Measurements from ENCODE around the gene NEFH. TPM values are rescaled to one million over a fixed set of nuclear protein-coding genes. Genes with fewer than 3 reads are reported as not detected.
"Not testable (repeated sequence)": the region's sequence is repeated elsewhere in the genome, so short reads cannot be mapped to it uniquely, and the experiment has no call there.

Gene NEFH
- total RNA-seq, 1 donor from 2014 or later = 1.0 TPM

- H3K27me3 ChIP-seq (ENCODE audit: low read depth) = peaks cover 9% of the 10 kb centered on the region
- no peak for ATAC-seq
- TF ChIP-seq, protein P1, sequence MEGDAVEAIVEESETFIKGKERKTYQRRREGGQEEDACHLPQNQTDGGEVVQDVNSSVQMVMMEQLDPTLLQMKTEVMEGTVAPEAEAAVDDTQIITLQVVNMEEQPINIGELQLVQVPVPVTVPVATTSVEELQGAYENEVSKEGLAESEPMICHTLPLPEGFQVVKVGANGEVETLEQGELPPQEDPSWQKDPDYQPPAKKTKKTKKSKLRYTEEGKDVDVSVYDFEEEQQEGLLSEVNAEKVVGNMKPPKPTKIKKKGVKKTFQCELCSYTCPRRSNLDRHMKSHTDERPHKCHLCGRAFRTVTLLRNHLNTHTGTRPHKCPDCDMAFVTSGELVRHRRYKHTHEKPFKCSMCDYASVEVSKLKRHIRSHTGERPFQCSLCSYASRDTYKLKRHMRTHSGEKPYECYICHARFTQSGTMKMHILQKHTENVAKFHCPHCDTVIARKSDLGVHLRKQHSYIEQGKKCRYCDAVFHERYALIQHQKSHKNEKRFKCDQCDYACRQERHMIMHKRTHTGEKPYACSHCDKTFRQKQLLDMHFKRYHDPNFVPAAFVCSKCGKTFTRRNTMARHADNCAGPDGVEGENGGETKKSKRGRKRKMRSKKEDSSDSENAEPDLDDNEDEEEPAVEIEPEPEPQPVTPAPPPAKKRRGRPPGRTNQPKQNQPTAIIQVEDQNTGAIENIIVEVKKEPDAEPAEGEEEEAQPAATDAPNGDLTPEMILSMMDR (IDR thresholded peaks at IDR 0.05) = no peak
- H3K4me1 ChIP-seq = no peaks in the 10 kb centered on the region
- no peaks in the 10 kb centered on the region for H3K9me3 ChIP-seq
- H3K27ac ChIP-seq = no peak overlapping the region
- H3K4me3 ChIP-seq = no peak overlapping the region
- intact Hi-C loops (cut with DNase I) = no loop called here
- no peak for DNase-seq
- no peaks in the 10 kb centered on the region for H3K36me3 ChIP-seq
Measured at GRCh38 chr22:29487426-29487986, 7.5 kb downstream of the NEFH start.

DNA sequence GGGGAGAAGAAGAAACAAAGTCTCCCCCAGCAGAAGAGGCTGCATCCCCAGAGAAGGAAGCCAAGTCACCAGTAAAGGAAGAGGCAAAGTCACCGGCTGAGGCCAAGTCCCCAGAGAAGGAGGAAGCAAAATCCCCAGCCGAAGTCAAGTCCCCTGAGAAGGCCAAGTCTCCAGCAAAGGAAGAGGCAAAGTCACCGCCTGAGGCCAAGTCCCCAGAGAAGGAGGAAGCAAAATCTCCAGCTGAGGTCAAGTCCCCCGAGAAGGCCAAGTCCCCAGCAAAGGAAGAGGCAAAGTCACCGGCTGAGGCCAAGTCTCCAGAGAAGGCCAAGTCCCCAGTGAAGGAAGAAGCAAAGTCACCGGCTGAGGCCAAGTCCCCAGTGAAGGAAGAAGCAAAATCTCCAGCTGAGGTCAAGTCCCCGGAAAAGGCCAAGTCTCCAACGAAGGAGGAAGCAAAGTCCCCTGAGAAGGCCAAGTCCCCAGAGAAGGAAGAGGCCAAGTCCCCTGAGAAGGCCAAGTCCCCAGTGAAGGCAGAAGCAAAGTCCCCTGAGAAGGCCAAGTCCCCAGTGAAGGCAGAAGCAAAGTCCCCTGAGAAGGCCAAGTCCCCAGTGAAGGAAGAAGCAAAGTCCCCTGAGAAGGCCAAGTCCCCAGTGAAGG, 9.2 kb downstream of the NEFH start:
- H3K9me3 ChIP-seq; H3K27me3 ChIP-seq (ENCODE audit: low read depth); H3K36me3 ChIP-seq; DNase-seq; H3K4me1 ChIP-seq; H3K4me3 ChIP-seq; ATAC-seq; intact Hi-C loops (cut with DNase I); H3K27ac ChIP-seq: not testable (repeated sequence)

DNA sequence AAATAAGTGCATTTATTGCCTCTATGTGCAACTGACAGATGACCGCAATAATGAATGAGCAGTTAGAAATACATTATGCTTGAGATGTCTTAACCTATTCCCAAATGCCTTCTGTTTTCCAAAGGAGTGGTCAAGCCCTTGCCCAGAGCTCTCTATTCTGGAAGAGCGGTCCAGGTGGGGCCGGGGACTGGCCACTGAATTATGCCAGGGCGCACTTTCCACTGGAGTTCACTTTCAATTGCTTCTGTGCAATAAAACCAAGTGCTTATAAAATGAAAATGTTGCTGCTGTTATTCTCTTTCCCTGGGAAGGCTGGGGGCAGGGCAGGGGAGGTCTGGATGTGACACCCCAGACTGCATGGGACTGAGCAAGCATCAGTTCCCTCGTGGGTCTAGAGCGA, 11.0 kb downstream of the NEFH start:
- DNase-seq (no peak), ATAC-seq (no peak)
- intact Hi-C loops (cut with DNase I) = no loop called here
- Histone ChIP-seq H3K27ac (no peak overlapping the region), H3K9me3 (no peaks in the 10 kb centered on the region), H3K27me3 (ENCODE audit: low read depth) (no peaks in the 10 kb centered on the region), H3K4me1 (no peaks in the 10 kb centered on the region), H3K4me3 (no peak overlapping the region), H3K36me3 (no peaks in the 10 kb centered on the region)
- TF ChIP-seq, protein P1 (IDR thresholded peaks at IDR 0.05) = no peak

- TF ChIP-seq, protein P1 (IDR thresholded peaks at IDR 0.05) = no peak
- intact Hi-C loops (cut with DNase I) = no loop called here
Measured at GRCh38 chr22:29493636-29494035, 13.6 kb downstream of the NEFH start.

DNA sequence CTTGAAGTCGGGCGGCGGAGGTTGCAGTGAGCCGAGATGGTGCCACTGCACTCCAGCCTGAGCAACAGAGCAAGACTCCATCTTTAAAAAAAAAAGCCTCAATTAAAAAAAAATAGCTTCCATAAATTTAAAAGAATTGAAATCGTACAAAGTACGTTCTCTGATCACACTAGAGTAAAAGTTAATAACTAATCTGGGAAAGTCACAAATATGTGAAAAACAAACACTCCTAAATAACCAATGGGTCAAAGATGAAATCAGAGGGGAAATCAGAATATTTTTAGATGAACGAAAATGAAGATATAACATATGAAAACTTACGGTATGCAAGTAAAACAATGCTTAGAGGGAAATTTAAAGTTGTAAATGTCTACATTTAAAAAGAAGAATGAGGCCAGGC, 19.8 kb downstream of the NEFH start:
- ATAC-seq (no peak), DNase-seq (no peak)
- Histone ChIP-seq H3K4me1 (no peaks in the 10 kb centered on the region), H3K36me3 (peaks cover 8% of the 10 kb centered on the region), H3K9me3 (no peaks in the 10 kb centered on the region), H3K27me3 (ENCODE audit: low read depth) (no peaks in the 10 kb centered on the region), H3K27ac (no peak overlapping the region), H3K4me3 (no peak overlapping the region)
- intact Hi-C loops (cut with DNase I) = no loop called here
- TF ChIP-seq, protein P1 (IDR thresholded peaks at IDR 0.05) = no peak

More at GRCh38 chr22:29493636-29494035, 13.6 kb downstream of the NEFH start:
- Histone ChIP-seq H3K36me3 (no peaks in the 10 kb centered on the region), H3K27me3 (ENCODE audit: low read depth) (no peaks in the 10 kb centered on the region), H3K9me3 (no peaks in the 10 kb centered on the region), H3K27ac (no peak overlapping the region), H3K4me1 (no peaks in the 10 kb centered on the region), H3K4me3 (no peak overlapping the region)
- ATAC-seq (no peak), DNase-seq (no peak)

GRCh38 chr22:29503811-29504372, 23.9 kb downstream of the NEFH start:
- Histone ChIP-seq H3K9me3 (no peaks in the 10 kb centered on the region), H3K27ac (no peak overlapping the region), H3K4me3 (no peak overlapping the region), H3K36me3 (peaks cover 47% of the 10 kb centered on the region), H3K4me1 (no peaks in the 10 kb centered on the region), H3K27me3 (ENCODE audit: low read depth) (no peaks in the 10 kb centered on the region)
- TF ChIP-seq, protein P1 (IDR thresholded peaks at IDR 0.05) = no peak
- no peak for DNase-seq
- intact Hi-C loops (cut with DNase I) = no loop called here
- no peak for ATAC-seq
